Measurements from ENCODE around the gene DIP2C. TPM values are rescaled to one million over a fixed set of nuclear protein-coding genes. Genes with fewer than 3 reads are reported as not detected.
A peak's percentile ranks its signal among the peaks of the same experiment; 100 is the strongest.

Gene DIP2C
- total RNA-seq, 8 experiments from 2014 or later: 1.9 to 26.3 (median 19.8) TPM

- no peak overlapping the region for H3K4me3 ChIP-seq
- WGBS, 10 experiments: 94 to 100% (median 100%) methylated on average over 1 to 12 of the region's 12 CpGs; no CpG with 5 or more reads in 3 of the 10 experiments
- in situ Hi-C loops (cut with MboI; ENCODE audit: low pct_unique_long_range_greater_than_20kb in 2 of 9, low sequenced_read_pairs in 9 of 9, unreplicated experiment in 9 of 9): no loop called here
- H3K27ac ChIP-seq: no peak overlapping the region
- ATAC-seq (replicated peaks in 6 of 8): no peak
- H3K4me1 ChIP-seq (replicated peaks in 1 of 2): peaks cover 15 to 21% of the 10 kb centered on the region in 2 donors
Observed at GRCh38 chr10:595473-595872, 94.0 kb downstream of the DIP2C start.

GRCh38 chr10:594584-595270, 94.7 kb downstream of the DIP2C start:
- no peak overlapping the region for H3K27ac ChIP-seq
- WGBS, 10 experiments: 90 to 100% (median 95%) methylated on average over 2 to 16 of the region's 28 CpGs
- in situ Hi-C loops (cut with MboI; ENCODE audit: low pct_unique_long_range_greater_than_20kb in 2 of 9, low sequenced_read_pairs in 9 of 9, unreplicated experiment in 9 of 9): no loop called here
- H3K4me3 ChIP-seq: no peak overlapping the region
- ATAC-seq (replicated peaks in 6 of 8): no peak
- peaks cover 20 to 24% of the 10 kb centered on the region in 2 donors for H3K4me1 ChIP-seq (replicated peaks in 1 of 2)

GRCh38 chr10:593901-594457, 95.5 kb downstream of the DIP2C start:
- H3K27ac ChIP-seq: no peak overlapping the region
- 53 to 100% (median 94%) methylated on average over 1 to 11 of the region's 17 CpGs; no CpG with 5 or more reads in 2 of the 10 experiments for WGBS, 10 experiments
- ATAC-seq (replicated peaks in 6 of 8): peak in 2 of 8 experiments; percentile 33 to 48
- peaks cover 23 to 28% of the 10 kb centered on the region in 2 donors for H3K4me1 ChIP-seq (replicated peaks in 1 of 2)
- H3K4me3 ChIP-seq: no peak overlapping the region
- in situ Hi-C loops (cut with MboI; ENCODE audit: low pct_unique_long_range_greater_than_20kb in 2 of 9, low sequenced_read_pairs in 9 of 9, unreplicated experiment in 9 of 9): no loop called here

GRCh38 chr10:593421-593820, 96.0 kb downstream of the DIP2C start:
- in situ Hi-C loops (cut with MboI; ENCODE audit: low pct_unique_long_range_greater_than_20kb in 2 of 9, low sequenced_read_pairs in 9 of 9, unreplicated experiment in 9 of 9): no loop called here
- peak in 1 of 8 experiments; percentile 21 for ATAC-seq (replicated peaks in 6 of 8)

GRCh38 chr10:593016-593415, 96.5 kb downstream of the DIP2C start:
- in situ Hi-C loops (cut with MboI; ENCODE audit: low pct_unique_long_range_greater_than_20kb in 2 of 9, low sequenced_read_pairs in 9 of 9, unreplicated experiment in 9 of 9): no loop called here
- Histone ChIP-seq H3K4me1 (replicated peaks in 1 of 2) (peaks cover 22 to 26% of the 10 kb centered on the region in 2 donors), H3K4me3 (no peak overlapping the region), H3K27ac (no peak overlapping the region)
- 60 to 91% (median 81%) methylated on average over 2 to 7 of the region's 7 CpGs; no CpG with 5 or more reads in 6 of the 10 experiments for WGBS, 10 experiments
- no peak for ATAC-seq (replicated peaks in 6 of 8)

More at GRCh38 chr10:593421-593820, 96.0 kb downstream of the DIP2C start:
- Histone ChIP-seq H3K4me1 (replicated peaks in 1 of 2) (peaks cover 23 to 28% of the 10 kb centered on the region in 2 donors), H3K27ac (no peak overlapping the region), H3K4me3 (no peak overlapping the region)
- WGBS, 10 experiments: 96 to 100% methylated on average over 3 to 4 of the region's 15 CpGs; no CpG with 5 or more reads in 8 of the 10 experiments

GRCh38 chr10:591646-592045, 97.8 kb downstream of the DIP2C start:
- in situ Hi-C loops (cut with MboI; ENCODE audit: low pct_unique_long_range_greater_than_20kb in 2 of 9, low sequenced_read_pairs in 9 of 9, unreplicated experiment in 9 of 9): no loop called here
- H3K4me1 ChIP-seq (replicated peaks in 1 of 2): peaks cover 19 to 22% of the 10 kb centered on the region in 2 donors
- no peak overlapping the region for H3K27ac ChIP-seq
- no peak for ATAC-seq (replicated peaks in 6 of 8)
- no peak overlapping the region for H3K4me3 ChIP-seq
- 75 to 100% (median 83%) methylated on average over 2 to 9 of the region's 11 CpGs; no CpG with 5 or more reads in 2 of the 10 experiments for WGBS, 10 experiments

- 60 to 100% (median 92%) methylated on average over 1 to 6 of the region's 10 CpGs; no CpG with 5 or more reads in 2 of the 10 experiments for WGBS, 10 experiments
- H3K27ac ChIP-seq: no peak overlapping the region
- ATAC-seq (replicated peaks in 6 of 8): no peak
- in situ Hi-C loops (cut with MboI; ENCODE audit: low pct_unique_long_range_greater_than_20kb in 2 of 9, low sequenced_read_pairs in 9 of 9, unreplicated experiment in 9 of 9): no loop called here
- H3K4me1 ChIP-seq (replicated peaks in 1 of 2): peaks cover 18 to 25% of the 10 kb centered on the region in 2 donors
- no peak overlapping the region for H3K4me3 ChIP-seq
Observed at GRCh38 chr10:590721-591120, 98.7 kb downstream of the DIP2C start.

- Histone ChIP-seq H3K4me1 (replicated peaks in 1 of 2) (peaks cover 18 to 25% of the 10 kb centered on the region in 2 donors), H3K27ac (no peak overlapping the region), H3K4me3 (no peak overlapping the region)
- 75 to 96% (median 89%) methylated on average over 3 to 13 of the region's 21 CpGs for WGBS, 10 experiments
- no peak for ATAC-seq (replicated peaks in 6 of 8)
- in situ Hi-C loops (cut with MboI; ENCODE audit: low pct_unique_long_range_greater_than_20kb in 2 of 9, low sequenced_read_pairs in 9 of 9, unreplicated experiment in 9 of 9): no loop called here
Observed at GRCh38 chr10:589961-590680, 99.3 kb downstream of the DIP2C start.

GRCh38 chr10:588246-589165, 101.0 kb downstream of the DIP2C start:
- in situ Hi-C loops (cut with MboI; ENCODE audit: low pct_unique_long_range_greater_than_20kb in 2 of 9, low sequenced_read_pairs in 9 of 9, unreplicated experiment in 9 of 9): no loop called here
- Histone ChIP-seq H3K4me1 (replicated peaks in 1 of 2) (peaks cover 18 to 25% of the 10 kb centered on the region in 2 donors), H3K27ac (peak overlapping the region in 1 of 2 donors; percentile 44), H3K4me3 (no peak overlapping the region)
- WGBS, 10 experiments: 61 to 100% (median 84%) methylated on average over 1 to 11 of the region's 27 CpGs; no CpG with 5 or more reads in 2 of the 10 experiments
- ATAC-seq (replicated peaks in 6 of 8): peak in 6 of 8 experiments; percentile 14 to 58 (median 52)

GRCh38 chr10:586716-587115, 102.8 kb downstream of the DIP2C start:
- H3K27ac ChIP-seq: no peak overlapping the region
- ATAC-seq (replicated peaks in 6 of 8): no peak
- peaks cover 18 to 28% of the 10 kb centered on the region in 2 donors for H3K4me1 ChIP-seq (replicated peaks in 1 of 2)
- 75 to 100% (median 80%) methylated on average over 1 to 5 of the region's 11 CpGs; no CpG with 5 or more reads in 5 of the 10 experiments for WGBS, 10 experiments
- in situ Hi-C loops (cut with MboI; ENCODE audit: low pct_unique_long_range_greater_than_20kb in 2 of 9, low sequenced_read_pairs in 9 of 9, unreplicated experiment in 9 of 9): no loop called here
- H3K4me3 ChIP-seq: no peak overlapping the region

GRCh38 chr10:586151-586550, 103.3 kb downstream of the DIP2C start:
- H3K4me3 ChIP-seq: no peak overlapping the region
- peaks cover 18 to 28% of the 10 kb centered on the region in 2 donors for H3K4me1 ChIP-seq (replicated peaks in 1 of 2)
- 80 to 100% (median 100%) methylated on average over 1 to 5 of the region's 9 CpGs; no CpG with 5 or more reads in 4 of the 10 experiments for WGBS, 10 experiments
- ATAC-seq (replicated peaks in 6 of 8): no peak
- in situ Hi-C loops (cut with MboI; ENCODE audit: low pct_unique_long_range_greater_than_20kb in 2 of 9, low sequenced_read_pairs in 9 of 9, unreplicated experiment in 9 of 9): no loop called here
- H3K27ac ChIP-seq: peak overlapping the region in 1 of 2 donors; percentile 13

- 81 to 100% methylated on average over 2 to 3 of the region's 7 CpGs; no CpG with 5 or more reads in 8 of the 10 experiments for WGBS, 10 experiments
- ATAC-seq (replicated peaks in 6 of 8): no peak
- no peak overlapping the region for H3K27ac ChIP-seq
Observed at GRCh38 chr10:585502-585901, 104.0 kb downstream of the DIP2C start.

More at GRCh38 chr10:585502-585901, 104.0 kb downstream of the DIP2C start:
- Histone ChIP-seq H3K4me3 (no peak overlapping the region), H3K4me1 (replicated peaks in 1 of 2) (peaks cover 18 to 28% of the 10 kb centered on the region in 2 donors)
- in situ Hi-C loops (cut with MboI; ENCODE audit: low pct_unique_long_range_greater_than_20kb in 2 of 9, low sequenced_read_pairs in 9 of 9, unreplicated experiment in 9 of 9): no loop called here

Data from motor neuron (in vitro differentiated cells).